Endothelial cell of umbilical vein (primary cell): ENCODE results near the gene PDE4B.

Experiments
- EZH2 ChIP-seq: IDR thresholded peaks from 2 replicates; pipeline ENCODE4 v1.6.1; 2012; ENCODE audit warnings: borderline replicate concordance, low read depth, mild to moderate bottlenecking, moderate library complexity, low read length, inconsistent platforms; ENCODE audit not compliant: severe bottlenecking
- JUN ChIP-seq: IDR thresholded peaks from 2 replicates; pipeline ENCODE4 v1.6.1; 2011; ENCODE audit warnings: borderline replicate concordance, low read depth; ENCODE audit not compliant: insufficient read length, insufficient read depth
- POLR2A ChIP-seq: IDR thresholded peaks from 2 replicates; pipeline ENCODE4 v1.6.1; 2012; ENCODE audit warnings: low read depth, mild to moderate bottlenecking, control low read depth, low read length
- TF ChIP-seq, protein P1 (sequence below), 2 donors: IDR thresholded peaks; 1 replicate in 1 of 2; 2 replicates in 1 of 2; pipeline ENCODE4 v1.5.1; 2011; ENCODE audit warnings: low read length in 2 of 2, mild to moderate bottlenecking in 2 of 2, moderate library complexity in 2 of 2, control low read depth in 1 of 2, inconsistent platforms in 1 of 2, low read depth in 1 of 2; ENCODE audit not compliant: insufficient read depth in 1 of 2; ENCODE audit errors: extremely low read depth in 1 of 2

- TF ChIP-seq JUN (no peak), EZH2 (no peak), POLR2A (no peak)
- TF ChIP-seq, protein P1, sequence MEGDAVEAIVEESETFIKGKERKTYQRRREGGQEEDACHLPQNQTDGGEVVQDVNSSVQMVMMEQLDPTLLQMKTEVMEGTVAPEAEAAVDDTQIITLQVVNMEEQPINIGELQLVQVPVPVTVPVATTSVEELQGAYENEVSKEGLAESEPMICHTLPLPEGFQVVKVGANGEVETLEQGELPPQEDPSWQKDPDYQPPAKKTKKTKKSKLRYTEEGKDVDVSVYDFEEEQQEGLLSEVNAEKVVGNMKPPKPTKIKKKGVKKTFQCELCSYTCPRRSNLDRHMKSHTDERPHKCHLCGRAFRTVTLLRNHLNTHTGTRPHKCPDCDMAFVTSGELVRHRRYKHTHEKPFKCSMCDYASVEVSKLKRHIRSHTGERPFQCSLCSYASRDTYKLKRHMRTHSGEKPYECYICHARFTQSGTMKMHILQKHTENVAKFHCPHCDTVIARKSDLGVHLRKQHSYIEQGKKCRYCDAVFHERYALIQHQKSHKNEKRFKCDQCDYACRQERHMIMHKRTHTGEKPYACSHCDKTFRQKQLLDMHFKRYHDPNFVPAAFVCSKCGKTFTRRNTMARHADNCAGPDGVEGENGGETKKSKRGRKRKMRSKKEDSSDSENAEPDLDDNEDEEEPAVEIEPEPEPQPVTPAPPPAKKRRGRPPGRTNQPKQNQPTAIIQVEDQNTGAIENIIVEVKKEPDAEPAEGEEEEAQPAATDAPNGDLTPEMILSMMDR (IDR thresholded peaks at IDR 0.05; ENCODE audit: extremely low read depth in 1 of 2, insufficient read depth in 1 of 2, low read depth in 1 of 2, low read length in 2 of 2) = no peak
These were observed 404.4 kb downstream of the PDE4B start for GRCh38 chr1:66197120-66197519.
